IPS-18a (cell line): Measurements from ENCODE around the gene WDR73.

Source experiments
- H3K27ac ChIP-seq: one replicate; pipeline ENCODE4 v1.5.1; 2013; ENCODE audit warnings: low read length
- H3K27me3 ChIP-seq: one replicate; pipeline ENCODE4 v1.6.1; 2013; ENCODE audit warnings: mild to moderate bottlenecking, low read length; ENCODE audit not compliant: control insufficient read depth, insufficient read depth
- H3K36me3 ChIP-seq: one replicate; pipeline ENCODE4 v1.6.1; 2013; ENCODE audit warnings: low read depth, low read length; ENCODE audit not compliant: control insufficient read depth
- H3K4me1 ChIP-seq: one replicate; pipeline ENCODE4 v1.6.1; 2013; ENCODE audit warnings: low read depth, low read length; ENCODE audit not compliant: control insufficient read depth
- H3K4me3 ChIP-seq: one replicate; pipeline ENCODE4 v1.5.1; 2013; ENCODE audit warnings: low read length
- H3K9ac ChIP-seq: one replicate; pipeline ENCODE4 v1.6.1; 2013; ENCODE audit warnings: mild to moderate bottlenecking, low read length, moderate library complexity
- H3K9me3 ChIP-seq: one replicate; pipeline ENCODE4 v1.6.1; 2013; ENCODE audit warnings: low read depth, low read length; ENCODE audit not compliant: control insufficient read depth

The WDR73 gene

GRCh38 chr15:84681831-84682230 lies 27.7 kb upstream of the WDR73 start:
- H3K36me3 ChIP-seq = peaks cover 25% of the 10 kb centered on the region
- no peak overlapping the region for H3K27ac ChIP-seq
- H3K4me3 ChIP-seq = no peak overlapping the region
- no peak overlapping the region for H3K9ac ChIP-seq
- H3K27me3 ChIP-seq = no peaks in the 10 kb centered on the region
- no peaks in the 10 kb centered on the region for H3K9me3 ChIP-seq
- no peaks in the 10 kb centered on the region for H3K4me1 ChIP-seq

- H3K9me3 ChIP-seq = no peaks in the 10 kb centered on the region
- no peak overlapping the region for H3K4me3 ChIP-seq
- H3K36me3 ChIP-seq = peaks cover 50% of the 10 kb centered on the region
- no peaks in the 10 kb centered on the region for H3K4me1 ChIP-seq
- H3K27ac ChIP-seq = no peak overlapping the region
- H3K27me3 ChIP-seq = no peaks in the 10 kb centered on the region
- no peak overlapping the region for H3K9ac ChIP-seq
Observed at GRCh38 chr15:84671211-84671610, 17.1 kb upstream of the WDR73 start.

- H3K4me1 ChIP-seq = no peaks in the 10 kb centered on the region
- peaks cover 57% of the 10 kb centered on the region for H3K36me3 ChIP-seq
- no peak overlapping the region for H3K4me3 ChIP-seq
- no peaks in the 10 kb centered on the region for H3K27me3 ChIP-seq
- H3K9me3 ChIP-seq = no peaks in the 10 kb centered on the region
- no peak overlapping the region for H3K9ac ChIP-seq
- H3K27ac ChIP-seq = no peak overlapping the region
Observed at GRCh38 chr15:84669726-84670125, 15.6 kb upstream of the WDR73 start.

- no peak overlapping the region for H3K9ac ChIP-seq
- H3K27me3 ChIP-seq = no peaks in the 10 kb centered on the region
- no peak overlapping the region for H3K4me3 ChIP-seq
- peaks cover 54% of the 10 kb centered on the region for H3K36me3 ChIP-seq
- no peak overlapping the region for H3K27ac ChIP-seq
- H3K9me3 ChIP-seq = no peaks in the 10 kb centered on the region
- no peaks in the 10 kb centered on the region for H3K4me1 ChIP-seq
Observed at GRCh38 chr15:84668221-84668982, 14.3 kb upstream of the WDR73 start.

GRCh38 chr15:84666373-84666772 lies 12.3 kb upstream of the WDR73 start:
- Histone ChIP-seq H3K27me3 (no peaks in the 10 kb centered on the region), H3K36me3 (peaks cover 54% of the 10 kb centered on the region), H3K4me1 (no peaks in the 10 kb centered on the region), H3K9ac (no peak overlapping the region), H3K27ac (no peak overlapping the region), H3K9me3 (no peaks in the 10 kb centered on the region), H3K4me3 (no peak overlapping the region)

GRCh38 chr15:84661001-84661400 lies 6.9 kb upstream of the WDR73 start:
- Histone ChIP-seq H3K27ac (no peak overlapping the region), H3K4me1 (peaks cover 9% of the 10 kb centered on the region), H3K27me3 (peaks cover 18% of the 10 kb centered on the region), H3K36me3 (peaks cover 11% of the 10 kb centered on the region), H3K9ac (no peak overlapping the region), H3K9me3 (no peaks in the 10 kb centered on the region), H3K4me3 (no peak overlapping the region)

GRCh38 chr15:84659904-84660781 lies 6.1 kb upstream of the WDR73 start:
- Histone ChIP-seq H3K36me3 (peaks cover 2% of the 10 kb centered on the region), H3K4me3 (no peak overlapping the region), H3K27ac (no peak overlapping the region), H3K4me1 (peaks cover 9% of the 10 kb centered on the region), H3K9me3 (no peaks in the 10 kb centered on the region), H3K27me3 (peaks cover 19% of the 10 kb centered on the region), H3K9ac (no peak overlapping the region)

- H3K27ac ChIP-seq = no peak overlapping the region
- H3K4me3 ChIP-seq = peak overlapping the region; percentile 69
Observed at GRCh38 chr15:84658788-84659411, 4.8 kb upstream of the WDR73 start.

GRCh38 chr15:84658080-84658787 lies 4.2 kb upstream of the WDR73 start, which contains the start of gene NMB:
Gene NMB, minus strand, starts transcription at chr15:84658199. Its CDS starts 47 bp downstream, at chr15:84658152.
- Histone ChIP-seq H3K36me3 (no peaks in the 10 kb centered on the region), H3K27ac (no peak within 1 kb of the TSS)

More at GRCh38 chr15:84658788-84659411, 4.8 kb upstream of the WDR73 start:
- Histone ChIP-seq H3K9me3 (no peaks in the 10 kb centered on the region), H3K4me1 (peaks cover 9% of the 10 kb centered on the region), H3K36me3 (no peaks in the 10 kb centered on the region), H3K9ac (peak overlapping the region; percentile 63), H3K27me3 (peaks cover 19% of the 10 kb centered on the region)

GRCh38 chr15:84657748-84658079 lies 3.6 kb upstream of the WDR73 start:
- H3K9me3 ChIP-seq = no peaks in the 10 kb centered on the region
- H3K36me3 ChIP-seq = peaks cover under 1% of the 10 kb centered on the region
- no peak overlapping the region for H3K27ac ChIP-seq
- peaks cover 19% of the 10 kb centered on the region for H3K27me3 ChIP-seq
- peak overlapping the region; percentile 59 for H3K9ac ChIP-seq
- peaks cover 9% of the 10 kb centered on the region for H3K4me1 ChIP-seq
- peak overlapping the region; percentile 69 for H3K4me3 ChIP-seq

More at GRCh38 chr15:84658080-84658787, 4.2 kb upstream of the WDR73 start, which contains the start of gene NMB:
- peak within 1 kb of the TSS; percentile 63 for H3K9ac ChIP-seq
- H3K27me3 ChIP-seq = peaks cover 19% of the 10 kb centered on the region
- H3K9me3 ChIP-seq = no peaks in the 10 kb centered on the region
- peak within 1 kb of the TSS; percentile 69 for H3K4me3 ChIP-seq
- peaks cover 9% of the 10 kb centered on the region for H3K4me1 ChIP-seq

GRCh38 chr15:84656972-84657371 lies 2.9 kb upstream of the WDR73 start:
- peaks cover 8% of the 10 kb centered on the region for H3K36me3 ChIP-seq
- no peak overlapping the region for H3K9ac ChIP-seq
- H3K27ac ChIP-seq = no peak overlapping the region
- peaks cover 19% of the 10 kb centered on the region for H3K27me3 ChIP-seq
- H3K9me3 ChIP-seq = no peaks in the 10 kb centered on the region
- no peak overlapping the region for H3K4me3 ChIP-seq
- H3K4me1 ChIP-seq = peaks cover 9% of the 10 kb centered on the region
